Activated CD4-positive, alpha-beta T cell treated with anti-CD3 and anti-CD28 coated beads, Interleukin-2, amount 50 U/mL, for 16 hours (primary cell): ENCODE results near the gene DRAP1.

Experiments used
- DNase-seq: peaks from one replicate; pipeline ENCODE4 v3.0.0-alpha.2; 2020

Gene DRAP1

GRCh38 chr11:65906602-65907001 is 12.6 kb upstream of the DRAP1 start:
- no peak for DNase-seq

DNA sequence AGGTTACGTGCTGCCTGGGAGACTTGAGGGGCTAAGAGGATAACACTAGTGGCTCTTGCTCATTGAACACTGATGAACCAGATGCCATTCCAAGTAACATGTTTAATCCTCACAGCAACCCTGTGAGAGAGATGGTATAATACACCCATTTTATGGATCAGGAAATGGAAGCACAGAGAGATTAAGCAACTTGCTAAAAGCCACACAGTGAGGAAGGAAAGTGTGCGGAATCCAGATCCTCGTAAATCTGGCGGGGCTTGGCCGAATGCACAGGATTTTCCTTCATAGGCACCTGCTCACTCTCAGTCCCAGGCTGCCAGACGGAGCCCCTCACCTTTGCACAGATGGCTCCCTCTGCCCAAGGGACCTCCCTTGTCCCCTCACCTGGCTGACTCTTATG is 11.3 kb upstream of the DRAP1 start:
- no peak for DNase-seq

DNA sequence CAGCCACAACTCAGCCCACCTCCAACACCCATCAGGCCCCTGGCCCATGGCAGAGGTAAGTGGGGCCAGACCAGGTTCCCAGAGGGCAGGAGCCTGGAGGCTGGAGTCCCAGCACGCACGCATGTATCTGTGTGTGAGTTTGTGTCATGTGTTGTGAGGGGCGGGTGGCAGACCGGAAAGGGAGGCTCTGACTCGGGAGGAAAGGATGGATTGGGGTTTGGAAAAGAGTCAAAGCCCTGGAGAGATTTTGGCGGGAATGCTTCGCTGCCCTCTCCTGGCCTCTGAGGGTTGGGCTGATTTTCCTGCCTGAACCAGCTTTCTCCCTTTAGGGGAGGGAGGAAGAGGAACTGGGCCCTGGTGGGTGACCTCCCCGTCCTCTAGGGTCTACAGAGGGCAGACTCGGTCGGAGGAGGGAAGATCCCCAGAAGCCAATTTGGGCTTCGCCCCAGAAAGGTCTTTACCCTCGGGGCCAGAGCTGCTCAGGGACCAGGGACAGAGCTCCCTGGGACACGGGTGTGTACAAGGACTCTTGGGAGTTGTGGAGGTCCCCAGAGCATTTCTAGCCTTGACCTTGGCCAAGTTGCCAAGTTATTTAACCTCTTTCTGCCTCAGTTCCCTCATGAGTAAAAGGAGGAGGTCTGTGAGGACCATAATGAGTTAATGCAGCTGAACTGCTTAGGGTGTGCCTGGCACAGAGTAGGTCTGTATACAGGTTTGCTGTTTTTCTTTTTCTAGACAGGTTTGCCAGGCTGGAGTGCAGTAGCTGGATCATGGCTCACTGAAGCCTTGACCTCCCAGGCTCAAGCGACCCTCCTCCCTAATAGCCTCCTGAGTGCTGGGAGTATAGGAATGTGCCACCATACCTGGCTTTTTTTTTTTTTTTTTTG is 7.3 kb upstream of the DRAP1 start:
- DNase-seq, result no peak

DNA sequence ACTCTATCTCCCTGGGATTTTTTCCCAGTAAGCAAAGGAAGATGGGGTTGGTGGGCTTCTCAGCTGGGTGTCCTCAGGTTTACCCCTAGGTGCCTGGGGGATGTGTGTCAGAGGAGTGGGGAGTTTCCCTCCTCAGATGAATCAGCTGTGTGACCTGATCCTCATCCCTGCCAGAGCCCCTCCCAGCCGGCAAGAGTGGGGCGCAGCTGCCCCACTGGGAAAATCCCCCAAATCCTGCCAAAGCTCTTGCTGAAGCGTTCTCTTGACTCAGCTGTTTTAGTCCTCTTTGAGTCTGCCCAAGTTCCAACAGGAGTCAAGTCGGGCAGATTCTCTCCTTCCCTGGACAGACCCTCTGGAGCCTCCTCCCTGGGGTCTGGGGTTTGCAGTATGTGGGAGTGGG is 6.4 kb upstream of the DRAP1 start:
- no peak for DNase-seq

DNA sequence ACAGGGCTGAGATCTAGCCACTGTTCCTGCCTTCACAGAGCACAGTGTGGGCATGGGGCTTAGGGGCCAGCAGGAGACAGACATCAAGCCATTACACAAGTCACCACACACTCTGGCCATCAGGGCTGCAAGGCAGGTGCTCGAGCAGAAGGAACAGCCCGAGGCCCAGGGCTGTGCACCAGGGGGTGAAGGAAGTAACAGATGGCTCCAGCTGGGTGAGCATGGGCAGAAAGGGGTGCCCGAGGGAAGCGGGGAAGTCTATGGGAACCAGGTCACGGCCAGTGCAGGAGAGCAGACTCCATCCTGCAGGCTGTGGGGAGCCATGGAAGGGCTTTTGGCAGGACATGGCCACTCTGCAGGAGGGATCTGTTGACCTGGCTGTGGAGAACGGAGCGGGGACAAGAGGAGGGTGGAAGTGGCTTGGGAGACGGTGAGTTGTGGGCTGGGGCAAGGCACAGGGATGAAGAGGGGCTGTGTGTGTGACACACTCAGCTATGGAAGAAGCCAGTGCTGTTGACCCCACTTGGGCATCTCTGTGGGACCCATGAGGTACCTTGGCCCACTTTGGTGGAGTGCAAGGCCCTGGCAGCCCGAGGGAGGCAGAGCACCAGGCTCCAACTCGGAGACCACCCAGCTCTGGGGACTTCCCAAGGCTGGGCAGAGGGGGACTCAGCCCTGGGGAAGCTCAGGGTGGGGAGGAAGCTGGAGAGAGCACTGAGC is 4.0 kb upstream of the DRAP1 start:
- DNase-seq, result no peak

- DNase-seq, result no peak
These were observed 3.4 kb upstream of the DRAP1 start for GRCh38 chr11:65915821-65916251.

DNA sequence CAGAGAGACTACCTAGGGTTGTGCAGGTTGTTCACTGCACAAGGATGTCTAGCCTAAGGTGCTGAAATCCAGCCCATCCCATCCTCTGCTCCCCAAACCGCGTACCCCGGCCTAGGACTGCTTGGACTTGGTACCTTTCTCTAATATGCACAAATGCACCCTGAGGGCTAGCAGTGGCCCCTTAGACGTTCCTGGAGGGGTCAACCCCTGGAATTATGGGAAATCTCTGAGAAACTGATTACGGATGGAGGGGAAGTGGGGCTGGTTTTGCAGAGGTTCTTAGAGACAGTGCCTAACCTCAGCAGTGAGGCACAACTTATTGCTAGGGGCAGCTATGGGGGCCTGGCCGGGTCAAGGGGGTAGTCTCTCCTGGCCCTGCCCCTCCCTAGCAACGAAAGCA is 2.8 kb upstream of the DRAP1 start:
- no peak for DNase-seq

GRCh38 chr11:65917077-65917433 is 2.2 kb upstream of the DRAP1 start:
- no peak for DNase-seq

- no peak for DNase-seq
These were observed 1.6 kb upstream of the DRAP1 start for GRCh38 chr11:65917434-65918210.

GRCh38 chr11:65918211-65919140 is 750 bp upstream of the DRAP1 start, which contains the start of gene C11orf68:
C11orf68 (minus strand) TSS chr11:65919062; CDS start chr11:65919031, 31 bp downstream.
- no peak for DNase-seq

- DNase-seq, result peak; percentile 41
These were observed 546 bp downstream of the DRAP1 start for GRCh38 chr11:65919573-65920371.

- DNase-seq, result no peak
These were observed 1.2 kb downstream of the DRAP1 start for GRCh38 chr11:65920372-65920802.

- DNase-seq, result no peak
These were observed 1.9 kb downstream of the DRAP1 start for GRCh38 chr11:65921033-65921555.

GRCh38 chr11:65921876-65922275 is 2.6 kb downstream of the DRAP1 start:
- no peak for DNase-seq

GRCh38 chr11:65922565-65922964 is 3.3 kb downstream of the DRAP1 start:
- DNase-seq, result no peak

DNA sequence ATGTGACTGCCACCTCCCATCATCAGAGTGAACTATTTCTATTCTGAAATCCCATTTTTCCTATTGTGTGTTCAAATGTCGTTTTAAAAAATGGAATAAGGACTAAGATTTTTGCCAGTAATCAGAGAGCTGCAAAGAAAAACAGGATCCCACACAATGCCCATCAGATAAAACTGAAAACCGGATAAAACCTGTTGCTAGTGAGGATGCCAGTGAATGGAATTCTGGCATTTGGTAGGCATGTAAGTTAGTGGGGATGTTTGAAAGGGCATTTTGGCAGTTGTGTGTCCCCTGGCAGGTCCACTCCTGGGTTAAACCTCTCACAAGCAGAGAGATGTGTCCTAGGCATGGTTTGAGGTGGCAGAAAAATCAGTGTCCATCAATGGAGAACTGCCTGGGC is 6.2 kb downstream of the DRAP1 start:
- no peak for DNase-seq

- DNase-seq, result peak; percentile 86
These were observed 8.7 kb downstream of the DRAP1 start for GRCh38 chr11:65927904-65928397.

- no peak for DNase-seq
These were observed 9.4 kb downstream of the DRAP1 start for GRCh38 chr11:65928667-65929066.

DNA sequence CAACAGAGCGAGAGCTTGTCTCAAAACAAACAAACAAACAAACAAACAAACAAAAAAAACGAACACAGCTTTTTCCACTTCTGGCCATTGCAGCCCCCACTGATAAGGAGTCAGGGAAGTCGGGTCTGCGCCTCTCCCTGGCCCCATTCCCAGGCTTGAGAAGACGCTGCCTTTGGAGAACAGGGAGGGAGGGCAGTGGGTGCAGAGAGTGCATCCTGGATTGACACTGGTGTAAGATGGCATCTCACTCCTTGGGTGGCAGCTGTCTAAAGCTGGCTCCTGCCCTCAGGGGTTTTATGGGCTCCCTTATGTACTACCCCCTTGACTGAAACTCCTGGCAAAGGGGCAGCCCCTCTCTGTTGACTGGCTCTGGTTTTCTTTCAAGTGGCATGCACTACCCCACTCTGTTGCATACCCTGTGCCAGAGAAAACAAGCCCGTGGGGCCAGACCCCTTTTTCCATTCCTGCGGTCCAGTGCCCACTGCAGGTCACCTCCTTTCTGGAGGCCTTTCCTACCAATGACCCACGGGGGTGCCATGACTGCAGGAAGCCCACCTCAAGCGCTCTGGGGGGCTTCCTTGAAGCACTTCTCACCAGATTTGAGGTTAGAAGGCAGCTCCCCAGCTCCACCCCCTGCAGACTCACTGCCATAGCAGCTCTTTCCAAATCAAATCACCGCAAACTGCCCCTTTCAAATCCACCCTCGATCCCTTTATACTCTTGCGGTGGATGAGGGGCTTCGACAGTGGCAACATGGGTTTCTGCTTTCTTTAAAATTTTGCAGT is 12.7 kb downstream of the DRAP1 start:
- no peak for DNase-seq

DNA sequence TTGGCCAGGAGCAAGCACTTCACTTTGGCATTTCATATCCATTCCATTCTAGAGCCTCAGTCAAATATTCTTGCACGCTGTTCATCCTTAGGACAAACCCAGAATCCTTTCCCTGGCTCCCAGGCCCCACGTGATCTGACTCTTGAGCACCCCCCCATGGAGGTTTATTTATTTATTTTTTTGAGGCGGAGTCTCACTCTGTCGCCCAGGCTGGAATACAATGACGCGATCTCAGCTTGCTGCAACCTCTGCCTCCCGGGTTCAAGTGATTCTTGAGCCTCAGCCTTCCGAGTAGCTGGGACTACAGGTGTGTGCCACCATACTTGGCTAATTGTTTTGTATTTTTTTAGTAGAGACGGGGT is 13.3 kb downstream of the DRAP1 start:
- DNase-seq, result peak; percentile 24
